Neuronal stem cell (in vitro differentiated cells): ENCODE data around the gene MRPS9.

Experiments
- DNase-seq: peaks from one replicate; pipeline ENCODE4 v3.0.0-alpha.2; 2013; ENCODE audit warnings: low spot score
- H2AFZ ChIP-seq: one replicate; pipeline ENCODE4 v1.6.1; 2013; ENCODE audit warnings: mild to moderate bottlenecking, low read length, inconsistent platforms
- H2AK5ac ChIP-seq: 2 replicates; pipeline ENCODE4 v1.6.1; 2013; ENCODE audit warnings: low read depth, mild to moderate bottlenecking, inconsistent platforms, low read length, moderate library complexity, mixed read lengths
- H2BK120ac ChIP-seq: 2 replicates; pipeline ENCODE4 v1.6.1; 2013; ENCODE audit warnings: low read depth, mild to moderate bottlenecking, inconsistent platforms, low read length, moderate library complexity, mixed read lengths
- H2BK12ac ChIP-seq: one replicate; pipeline ENCODE4 v1.6.1; 2013; ENCODE audit warnings: low read length, inconsistent platforms
- H2BK15ac ChIP-seq: 2 replicates; pipeline ENCODE4 v1.6.1; 2013; ENCODE audit warnings: mild to moderate bottlenecking, low read length, inconsistent platforms, mixed read lengths
- H2BK5ac ChIP-seq: one replicate; pipeline ENCODE4 v1.6.1; 2013; ENCODE audit warnings: inconsistent platforms, mild to moderate bottlenecking, low read length, moderate library complexity
- H3K14ac ChIP-seq: one replicate; pipeline ENCODE4 v1.6.1; 2013; ENCODE audit warnings: low read length, inconsistent platforms
- H3K18ac ChIP-seq: 2 replicates; pipeline ENCODE4 v1.6.1; 2013; ENCODE audit warnings: low read length, inconsistent platforms
- H3K23ac ChIP-seq: 2 replicates; pipeline ENCODE4 v1.6.1; 2013; ENCODE audit warnings: low read depth, mild to moderate bottlenecking, mixed read lengths, low read length, inconsistent platforms; ENCODE audit not compliant: poor library complexity
- H3K27ac ChIP-seq: replicated peaks from 3 replicates; pipeline ENCODE4 v1.5.1; 2013; ENCODE audit warnings: low read length, inconsistent platforms
- H3K27me3 ChIP-seq, 3 experiments: 2 replicates each; pipeline ENCODE4 v1.6.1; 2013; ENCODE audit warnings: low read length in 3 of 3, mild to moderate bottlenecking in 2 of 3, inconsistent platforms in 1 of 3, low read depth in 1 of 3, mixed read lengths in 1 of 3, moderate library complexity in 1 of 3; ENCODE audit not compliant: control insufficient read depth in 3 of 3, insufficient read depth in 3 of 3
- H3K36me3 ChIP-seq, 2 donors: replicated peaks in 1 of 2; 2 replicates each; pipeline ENCODE4 v1.6.1; 2013; ENCODE audit warnings: low read length in 2 of 2; ENCODE audit not compliant: control insufficient read depth in 2 of 2, insufficient read depth in 2 of 2
- H3K4ac ChIP-seq: 2 replicates; pipeline ENCODE4 v1.6.1; 2013; ENCODE audit warnings: inconsistent platforms, mild to moderate bottlenecking, low read length, moderate library complexity
- H3K4me1 ChIP-seq, 2 donors: 1 replicate in 1 of 2; 2 replicates in 1 of 2; pipeline ENCODE4 v1.6.1; 2013; ENCODE audit warnings: low read length in 2 of 2, low read depth in 1 of 2; ENCODE audit not compliant: control insufficient read depth in 2 of 2, insufficient read depth in 1 of 2
- H3K4me2 ChIP-seq: one replicate; pipeline ENCODE4 v1.6.1; 2013; ENCODE audit warnings: mild to moderate bottlenecking, low read length, inconsistent platforms; ENCODE audit not compliant: insufficient read depth, poor library complexity, severe bottlenecking
- H3K4me3 ChIP-seq, 2 donors: 2 replicates each; pipeline ENCODE4 v1.5.1; 2013; ENCODE audit warnings: low read length in 2 of 2, mild to moderate bottlenecking in 2 of 2, inconsistent platforms in 1 of 2, moderate library complexity in 1 of 2
- H3K79me1 ChIP-seq: one replicate; pipeline ENCODE4 v1.6.1; 2013; ENCODE audit warnings: low read depth, mild to moderate bottlenecking, inconsistent platforms, low read length, moderate library complexity
- H3K9ac ChIP-seq: one replicate; pipeline ENCODE4 v1.6.1; 2013; ENCODE audit warnings: mild to moderate bottlenecking, low read depth, low read length, inconsistent platforms; ENCODE audit not compliant: poor library complexity
- H3K9me3 ChIP-seq, 2 donors: replicated peaks in 1 of 2; 2 replicates each; pipeline versions ENCODE3 to v1.6.1; 2013; ENCODE audit warnings: low read length in 2 of 2, mild to moderate bottlenecking in 2 of 2, inconsistent platforms in 1 of 2, low read depth in 1 of 2, mixed read lengths in 1 of 2, moderate library complexity in 1 of 2; ENCODE audit not compliant: control insufficient read depth in 2 of 2, insufficient read depth in 1 of 2
- H4K8ac ChIP-seq: one replicate; pipeline ENCODE4 v1.6.1; 2013; ENCODE audit warnings: low read depth, mild to moderate bottlenecking, inconsistent platforms, low read length, moderate library complexity
- H4K91ac ChIP-seq: one replicate; pipeline ENCODE4 v1.6.1; 2013; ENCODE audit warnings: low read length, low read depth, mild to moderate bottlenecking, inconsistent platforms; ENCODE audit not compliant: poor library complexity
- WGBS, 2 donors: extraction: QIAGEN DNeasy Blood & Tissue Kit; methylation state at CpG; one replicate each; pipeline ENCODE4 v1.1.7; 2013; ENCODE audit warnings: missing lambda C conversion rate in 2 of 2, mixed read lengths in 1 of 2; ENCODE audit not compliant: insufficient read length in 2 of 2, insufficient replicate concordance in 1 of 2; ENCODE audit errors: extremely low coverage in 2 of 2; 5-methylcytosine and 5-hydroxymethylcytosine counted together

Gene MRPS9

GRCh38 chr2:105034170-105034569 lies 3.7 kb upstream of the MRPS9 start:
- Histone ChIP-seq H3K23ac (no peak overlapping the region), H2BK5ac (no peak overlapping the region), H3K4me2 (no peak overlapping the region), H3K18ac (no peak overlapping the region), H3K79me1 (no peaks in the 10 kb centered on the region), H2BK120ac (no peak overlapping the region), H3K4ac (no peak overlapping the region), H3K14ac (no peak overlapping the region), H2AFZ (no peak overlapping the region), H2BK12ac (no peak overlapping the region), H3K4me3 (no peak overlapping the region), H2BK15ac (no peak overlapping the region), H3K9me3 (peaks cover under 1 to 5% of the 10 kb centered on the region in 2 donors), H4K8ac (no peak overlapping the region), H3K27ac (no peak overlapping the region), H4K91ac (no peak overlapping the region), H3K27me3 (no peaks in the 10 kb centered on the region), H3K9ac (no peak overlapping the region), H3K36me3 (peaks cover 0 to 2% of the 10 kb centered on the region in 2 donors), H3K4me1 (peaks cover 3 to 6% of the 10 kb centered on the region in 2 donors), H2AK5ac (no peak overlapping the region)
- no peak for DNase-seq
- no CpG with 5 or more reads among the region's 1 CpG for WGBS, 2 donors

GRCh38 chr2:105038383-105039061 lies 653 bp downstream of the MRPS9 start:
- WGBS, 2 donors: no CpG with 5 or more reads among the region's 17 CpGs
- DNase-seq: peak; percentile 5
- H2AFZ ChIP-seq: peak overlapping the region; percentile 89

DNA sequence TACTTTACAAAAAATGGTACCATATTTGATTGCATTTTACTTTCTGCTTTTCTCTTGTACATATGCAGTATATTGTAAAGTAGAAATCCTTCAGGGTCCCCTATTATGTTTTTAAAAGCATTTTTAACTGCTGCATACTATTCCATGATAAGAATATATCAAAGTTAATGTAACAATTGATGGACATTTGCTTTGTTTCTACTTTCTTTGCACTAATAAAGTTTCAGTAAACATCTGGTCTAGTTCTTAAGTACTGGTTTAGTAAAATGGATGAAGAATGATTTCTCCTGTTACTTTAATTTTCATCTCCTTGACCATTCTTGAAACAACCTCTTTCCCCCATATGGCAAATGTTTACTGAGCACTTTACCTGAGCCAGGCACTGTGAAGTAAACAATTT lies 1.7 kb downstream of the MRPS9 start:
- no peak overlapping the region for H2BK12ac ChIP-seq
- no peak overlapping the region for H3K4me2 ChIP-seq
- no peak overlapping the region for H2BK120ac ChIP-seq
- H2AFZ ChIP-seq: no peak overlapping the region
- H2BK15ac ChIP-seq: no peak overlapping the region
- no peak overlapping the region for H3K4me3 ChIP-seq
- H3K27me3 ChIP-seq: no peaks in the 10 kb centered on the region
- peaks cover 3 to 6% of the 10 kb centered on the region in 2 donors for H3K4me1 ChIP-seq
- no peak overlapping the region for H4K91ac ChIP-seq
- no peak overlapping the region for H3K18ac ChIP-seq
- DNase-seq: no peak
- peaks cover 0 to 7% of the 10 kb centered on the region in 2 donors for H3K36me3 ChIP-seq
- no peak overlapping the region for H3K9ac ChIP-seq
- no peak overlapping the region for H2BK5ac ChIP-seq
- no peak overlapping the region for H3K27ac ChIP-seq
- H3K14ac ChIP-seq: no peak overlapping the region
- H3K23ac ChIP-seq: no peak overlapping the region
- H3K79me1 ChIP-seq: peaks cover 4% of the 10 kb centered on the region
- no peaks in the 10 kb centered on the region for H3K9me3 ChIP-seq
- H2AK5ac ChIP-seq: no peak overlapping the region
- no peak overlapping the region for H3K4ac ChIP-seq
- no peak overlapping the region for H4K8ac ChIP-seq

More at GRCh38 chr2:105038383-105039061, 653 bp downstream of the MRPS9 start:
- peaks cover 0 to 7% of the 10 kb centered on the region in 2 donors for H3K36me3 ChIP-seq
- no peaks in the 10 kb centered on the region for H3K27me3 ChIP-seq
- peak overlapping the region; percentile 71 to 88 for H3K4me3 ChIP-seq
- no peak overlapping the region for H2BK5ac ChIP-seq
- H3K27ac ChIP-seq: peak overlapping the region; percentile 82
- H3K4me2 ChIP-seq: peak overlapping the region; percentile 59
- H4K91ac ChIP-seq: no peak overlapping the region
- no peak overlapping the region for H3K23ac ChIP-seq
- peak overlapping the region; percentile 90 for H3K9ac ChIP-seq
- no peak overlapping the region for H2BK120ac ChIP-seq
- H2AK5ac ChIP-seq: no peak overlapping the region
- no peak overlapping the region for H2BK15ac ChIP-seq
- peaks cover 3 to 6% of the 10 kb centered on the region in 2 donors for H3K4me1 ChIP-seq
- H3K79me1 ChIP-seq: peaks cover 4% of the 10 kb centered on the region
- no peaks in the 10 kb centered on the region for H3K9me3 ChIP-seq
- no peak overlapping the region for H3K4ac ChIP-seq
- H2BK12ac ChIP-seq: no peak overlapping the region
- no peak overlapping the region for H3K14ac ChIP-seq
- H4K8ac ChIP-seq: peak overlapping the region; percentile 19
- H3K18ac ChIP-seq: peak overlapping the region; percentile 97

- H2BK120ac ChIP-seq: no peak overlapping the region
- peaks cover 0 to 7% of the 10 kb centered on the region in 2 donors for H3K36me3 ChIP-seq
- DNase-seq: no peak
- H3K27ac ChIP-seq: no peak overlapping the region
- no peaks in the 10 kb centered on the region for H3K9me3 ChIP-seq
- H3K27me3 ChIP-seq: no peaks in the 10 kb centered on the region
- H3K18ac ChIP-seq: no peak overlapping the region
- no peak overlapping the region for H2BK15ac ChIP-seq
- no peak overlapping the region for H3K4me3 ChIP-seq
- peaks cover under 1 to 5% of the 10 kb centered on the region in 2 donors for H3K4me1 ChIP-seq
- no peak overlapping the region for H2BK5ac ChIP-seq
- H4K91ac ChIP-seq: no peak overlapping the region
- no peak overlapping the region for H3K9ac ChIP-seq
- no peak overlapping the region for H4K8ac ChIP-seq
- no peak overlapping the region for H2AK5ac ChIP-seq
- H3K79me1 ChIP-seq: peaks cover 4% of the 10 kb centered on the region
- H3K4ac ChIP-seq: no peak overlapping the region
- H3K23ac ChIP-seq: no peak overlapping the region
- H3K14ac ChIP-seq: no peak overlapping the region
- H2AFZ ChIP-seq: no peak overlapping the region
- WGBS, 2 donors: no CpG with 5 or more reads among the region's 2 CpGs
- no peak overlapping the region for H3K4me2 ChIP-seq
- H2BK12ac ChIP-seq: no peak overlapping the region
Observed at GRCh38 chr2:105042189-105042588, 4.3 kb downstream of the MRPS9 start.
